Measurements from ENCODE around the gene CRBN. TPM values are rescaled to one million over a fixed set of nuclear protein-coding genes. Genes with fewer than 3 reads are reported as not detected.

Gene CRBN
- total and polyA plus RNA-seq, 8 donors, result 16.4 to 864 (median 62.6) TPM

GRCh38 chr3:3151513-3151912 lies 28.0 kb downstream of the CRBN start:
- H3K4me1 ChIP-seq, result peaks cover 0 to 26% (median 12%) of the 10 kb centered on the region in 4 donors
- no peak overlapping the region for H3K4me3 ChIP-seq
- no peak for DNase-seq
- peaks cover 65 to 100% (median 99%) of the 10 kb centered on the region in 4 donors for H3K36me3 ChIP-seq
- TF ChIP-seq POLR2AphosphoS5 (IDR thresholded peaks at IDR 0.05), result no peak
- TF ChIP-seq POLR2A (IDR thresholded peaks at IDR 0.05), result no peak
- TF ChIP-seq, protein P1, sequence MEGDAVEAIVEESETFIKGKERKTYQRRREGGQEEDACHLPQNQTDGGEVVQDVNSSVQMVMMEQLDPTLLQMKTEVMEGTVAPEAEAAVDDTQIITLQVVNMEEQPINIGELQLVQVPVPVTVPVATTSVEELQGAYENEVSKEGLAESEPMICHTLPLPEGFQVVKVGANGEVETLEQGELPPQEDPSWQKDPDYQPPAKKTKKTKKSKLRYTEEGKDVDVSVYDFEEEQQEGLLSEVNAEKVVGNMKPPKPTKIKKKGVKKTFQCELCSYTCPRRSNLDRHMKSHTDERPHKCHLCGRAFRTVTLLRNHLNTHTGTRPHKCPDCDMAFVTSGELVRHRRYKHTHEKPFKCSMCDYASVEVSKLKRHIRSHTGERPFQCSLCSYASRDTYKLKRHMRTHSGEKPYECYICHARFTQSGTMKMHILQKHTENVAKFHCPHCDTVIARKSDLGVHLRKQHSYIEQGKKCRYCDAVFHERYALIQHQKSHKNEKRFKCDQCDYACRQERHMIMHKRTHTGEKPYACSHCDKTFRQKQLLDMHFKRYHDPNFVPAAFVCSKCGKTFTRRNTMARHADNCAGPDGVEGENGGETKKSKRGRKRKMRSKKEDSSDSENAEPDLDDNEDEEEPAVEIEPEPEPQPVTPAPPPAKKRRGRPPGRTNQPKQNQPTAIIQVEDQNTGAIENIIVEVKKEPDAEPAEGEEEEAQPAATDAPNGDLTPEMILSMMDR (IDR thresholded peaks at IDR 0.05), result no peak
- TF ChIP-seq EP300 (IDR thresholded peaks at IDR 0.05), result no peak
- WGBS, 5 donors, result 12 to 38% (median 30%) methylated on average over 1 of the region's 1 CpG
- no peaks in the 10 kb centered on the region for H3K27me3 ChIP-seq
- H3K9me3 ChIP-seq, result no peaks in the 10 kb centered on the region
- intact Hi-C loops (cut with DNase I; ENCODE audit: low total_unique reads), result no loop called here
- H3K27ac ChIP-seq, result no peak overlapping the region

DNA sequence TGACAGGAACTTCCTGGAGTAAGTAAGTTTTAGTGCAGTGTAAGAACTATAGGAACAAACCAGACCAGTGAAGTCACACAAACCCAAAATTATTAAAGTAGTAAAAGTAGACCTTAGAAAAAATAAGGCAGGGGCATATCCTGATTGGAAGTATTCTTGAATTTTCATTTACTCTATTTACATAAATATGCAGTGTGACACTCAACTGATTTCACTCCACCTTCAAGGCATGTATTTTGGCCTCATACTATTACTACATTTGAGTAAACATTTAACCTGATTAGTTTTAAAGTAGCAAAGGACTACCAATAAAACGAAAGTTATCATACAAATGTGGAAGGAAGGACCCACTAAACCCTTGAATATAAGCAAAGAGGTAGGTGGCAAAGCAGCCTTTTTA lies 29.9 kb downstream of the CRBN start:
- Histone ChIP-seq H3K27ac (no peak overlapping the region), H3K4me1 (peaks cover 0 to 26% (median 12%) of the 10 kb centered on the region in 4 donors), H3K27me3 (no peaks in the 10 kb centered on the region), H3K9me3 (no peaks in the 10 kb centered on the region), H3K36me3 (peaks cover 62 to 100% (median 100%) of the 10 kb centered on the region in 4 donors), H3K4me3 (no peak overlapping the region)
- DNase-seq, result no peak
- TF ChIP-seq POLR2A (IDR thresholded peaks at IDR 0.05), result no peak
- no peak for TF ChIP-seq POLR2AphosphoS5 (IDR thresholded peaks at IDR 0.05)
- no peak for TF ChIP-seq EP300 (IDR thresholded peaks at IDR 0.05)
- TF ChIP-seq, protein P1 (IDR thresholded peaks at IDR 0.05), result no peak
- intact Hi-C loops (cut with DNase I; ENCODE audit: low total_unique reads), result no loop called here
- WGBS, 5 donors, result 27 to 61% (median 45%) methylated on average over 1 of the region's 1 CpG

DNA sequence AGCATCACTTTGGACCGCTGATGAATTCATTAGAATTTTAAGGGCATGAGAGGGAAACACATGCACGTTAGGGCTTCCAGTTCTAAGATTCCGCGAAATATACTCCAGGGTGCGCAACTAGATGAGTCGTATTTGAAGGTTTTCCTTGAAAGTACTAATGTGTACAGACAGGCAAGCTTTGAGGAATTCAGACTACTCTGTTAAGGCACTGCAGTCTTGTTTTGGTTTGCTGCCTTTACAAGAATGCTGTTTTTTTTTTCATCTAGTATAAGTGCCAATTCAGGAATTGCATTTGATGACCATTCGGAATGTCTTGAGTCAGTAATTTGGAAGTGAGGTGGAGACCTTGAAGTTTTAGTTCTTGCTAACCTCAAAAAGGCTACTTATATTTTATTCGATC lies 33.7 kb downstream of the CRBN start:
- TF ChIP-seq POLR2AphosphoS5 (IDR thresholded peaks at IDR 0.05) (no peak), POLR2A (IDR thresholded peaks at IDR 0.05) (no peak), EP300 (IDR thresholded peaks at IDR 0.05) (no peak)
- TF ChIP-seq, protein P1 (IDR thresholded peaks at IDR 0.05), result no peak
- WGBS, 5 donors, result 87 to 95% (median 90%) methylated on average over 8 of the region's 8 CpGs
- Histone ChIP-seq H3K4me3 (no peak overlapping the region), H3K4me1 (peaks cover 0 to 18% (median 7%) of the 10 kb centered on the region in 4 donors), H3K36me3 (peaks cover 41 to 100% (median 98%) of the 10 kb centered on the region in 4 donors), H3K9me3 (no peaks in the 10 kb centered on the region), H3K27ac (no peak overlapping the region), H3K27me3 (no peaks in the 10 kb centered on the region)
- intact Hi-C loops (cut with DNase I; ENCODE audit: low total_unique reads), result no loop called here
- DNase-seq, result no peak

DNA sequence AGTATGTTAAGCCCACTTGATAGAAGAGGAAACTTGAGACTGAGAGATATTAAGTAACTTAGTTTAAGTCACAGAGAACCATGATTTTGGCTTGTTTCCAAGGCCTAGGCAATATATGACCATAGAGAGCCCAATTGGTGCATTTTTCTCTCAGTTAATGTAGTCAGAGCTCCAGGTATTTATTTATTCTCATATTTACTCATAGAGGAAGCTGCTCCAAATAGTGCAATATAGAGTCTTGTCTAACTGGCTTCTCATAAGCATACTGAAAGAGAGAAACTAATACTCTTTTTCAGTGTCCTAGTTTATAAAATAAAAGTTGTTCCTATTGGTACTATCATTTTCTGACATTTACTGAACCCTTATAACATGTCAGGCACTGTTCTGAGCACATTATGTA lies 37.6 kb downstream of the CRBN start:
- intact Hi-C loops (cut with DNase I; ENCODE audit: low total_unique reads), result no loop called here
- Histone ChIP-seq H3K4me3 (no peak overlapping the region), H3K27ac (no peak overlapping the region), H3K9me3 (no peaks in the 10 kb centered on the region), H3K27me3 (no peaks in the 10 kb centered on the region), H3K4me1 (no peaks in the 10 kb centered on the region), H3K36me3 (peaks cover 30 to 100% (median 98%) of the 10 kb centered on the region in 4 donors)
- TF ChIP-seq POLR2AphosphoS5 (IDR thresholded peaks at IDR 0.05) (no peak), EP300 (IDR thresholded peaks at IDR 0.05) (no peak), POLR2A (IDR thresholded peaks at IDR 0.05) (no peak)
- TF ChIP-seq, protein P1 (IDR thresholded peaks at IDR 0.05), result no peak
- no peak for DNase-seq
